Measurements from ENCODE around the gene ARHGAP42. TPM values are rescaled to one million over a fixed set of nuclear protein-coding genes. Genes with fewer than 3 reads are reported as not detected.

ARHGAP42 gene
- total and polyA plus RNA-seq, 10 donors: 3.5 to 31.0 (median 19.6) TPM

DNA sequence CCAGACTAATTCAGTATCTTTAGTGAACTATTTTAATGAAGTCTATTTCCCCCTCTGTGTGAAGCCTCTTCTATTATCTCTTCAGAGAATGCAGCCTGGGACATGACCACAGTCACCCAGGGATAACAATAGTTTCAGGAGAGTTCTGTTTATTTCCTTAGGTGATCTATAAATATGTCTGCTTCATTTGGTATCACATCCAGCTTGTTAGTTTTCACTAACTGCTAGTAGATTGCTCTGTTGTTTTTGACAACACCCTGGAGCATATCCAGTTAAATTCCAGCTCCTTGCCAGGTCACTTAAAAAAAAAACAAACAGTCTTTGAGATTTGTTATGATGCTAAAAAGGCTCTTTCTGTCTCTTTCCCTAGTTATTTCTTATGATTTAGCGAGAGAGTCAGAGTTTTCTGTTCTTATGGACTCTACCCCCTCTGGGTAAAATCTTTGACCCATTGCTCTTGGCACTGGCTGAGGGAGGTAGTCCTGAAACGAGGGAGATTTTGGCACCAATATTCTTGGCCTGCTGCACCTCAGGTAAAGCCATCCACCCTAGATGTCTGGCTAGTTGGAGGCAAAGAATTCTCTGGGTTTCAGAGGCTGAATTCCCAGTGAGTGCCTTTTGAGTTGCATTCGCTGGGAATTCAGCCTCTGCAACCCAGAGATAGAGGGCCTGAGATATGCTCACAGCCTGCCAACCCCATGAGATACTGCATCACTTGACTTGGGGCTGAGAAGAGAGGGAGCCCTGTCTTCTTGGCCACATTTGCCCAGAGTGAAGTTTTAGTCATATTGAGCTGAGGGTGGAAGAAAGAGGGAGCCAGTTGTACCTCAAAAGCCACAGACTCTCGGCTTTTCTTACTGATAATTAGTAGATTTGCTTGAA, 283.4 kb downstream of the ARHGAP42 start:
- 59 to 82% (median 78%) methylated on average over 4 of the region's 4 CpGs for WGBS, 5 donors
- TF ChIP-seq POLR2A (IDR thresholded peaks at IDR 0.05) (no peak), POLR2AphosphoS5 (IDR thresholded peaks at IDR 0.05) (no peak)
- TF ChIP-seq, protein P1, sequence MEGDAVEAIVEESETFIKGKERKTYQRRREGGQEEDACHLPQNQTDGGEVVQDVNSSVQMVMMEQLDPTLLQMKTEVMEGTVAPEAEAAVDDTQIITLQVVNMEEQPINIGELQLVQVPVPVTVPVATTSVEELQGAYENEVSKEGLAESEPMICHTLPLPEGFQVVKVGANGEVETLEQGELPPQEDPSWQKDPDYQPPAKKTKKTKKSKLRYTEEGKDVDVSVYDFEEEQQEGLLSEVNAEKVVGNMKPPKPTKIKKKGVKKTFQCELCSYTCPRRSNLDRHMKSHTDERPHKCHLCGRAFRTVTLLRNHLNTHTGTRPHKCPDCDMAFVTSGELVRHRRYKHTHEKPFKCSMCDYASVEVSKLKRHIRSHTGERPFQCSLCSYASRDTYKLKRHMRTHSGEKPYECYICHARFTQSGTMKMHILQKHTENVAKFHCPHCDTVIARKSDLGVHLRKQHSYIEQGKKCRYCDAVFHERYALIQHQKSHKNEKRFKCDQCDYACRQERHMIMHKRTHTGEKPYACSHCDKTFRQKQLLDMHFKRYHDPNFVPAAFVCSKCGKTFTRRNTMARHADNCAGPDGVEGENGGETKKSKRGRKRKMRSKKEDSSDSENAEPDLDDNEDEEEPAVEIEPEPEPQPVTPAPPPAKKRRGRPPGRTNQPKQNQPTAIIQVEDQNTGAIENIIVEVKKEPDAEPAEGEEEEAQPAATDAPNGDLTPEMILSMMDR (IDR thresholded peaks at IDR 0.05 in 8 of 11, conservative IDR thresholded peaks at IDR 0.05 in 3 of 11): no peak
- Histone ChIP-seq H3K4me3 (no peak overlapping the region), H3K27ac (peak overlapping the region in 1 of 8 donors; percentile 7), H3K36me3 (peaks cover 0 to 43% (median 0%) of the 10 kb centered on the region in 6 donors), H3K9me3 (peaks cover 0 to 27% (median 18%) of the 10 kb centered on the region in 8 donors), H3K4me1 (no peaks in the 10 kb centered on the region), H3K27me3 (replicated peaks in 1 of 7) (no peaks in the 10 kb centered on the region)
- no peak for DNase-seq
- intact Hi-C loops (cut with DNase I; ENCODE audit: low total_unique reads): no loop called here

- intact Hi-C loops (cut with DNase I; ENCODE audit: low total_unique reads): no loop called here
- TF ChIP-seq POLR2AphosphoS5 (IDR thresholded peaks at IDR 0.05): no peak
- no peak for TF ChIP-seq POLR2A (IDR thresholded peaks at IDR 0.05)
- Histone ChIP-seq H3K36me3 (peaks cover 0 to 47% (median 11%) of the 10 kb centered on the region in 6 donors), H3K4me1 (no peaks in the 10 kb centered on the region), H3K4me3 (no peak overlapping the region), H3K27me3 (replicated peaks in 1 of 7) (no peaks in the 10 kb centered on the region), H3K27ac (no peak overlapping the region), H3K9me3 (peaks cover 0 to 27% (median 18%) of the 10 kb centered on the region in 8 donors)
- DNase-seq: no peak
- 75 to 91% (median 79%) methylated on average over 6 of the region's 6 CpGs for WGBS, 5 donors
These were observed 285.0 kb downstream of the ARHGAP42 start for GRCh38 chr11:100972046-100972445.

- no peak for DNase-seq
- H3K36me3 ChIP-seq: peaks cover 0 to 39% (median 11%) of the 10 kb centered on the region in 6 donors
These were observed 291.4 kb downstream of the ARHGAP42 start for GRCh38 chr11:100978442-100978841.

GRCh38 chr11:100978939-100979338, 291.9 kb downstream of the ARHGAP42 start:
- intact Hi-C loops (cut with DNase I; ENCODE audit: low total_unique reads): no loop called here
- no peak for DNase-seq
- WGBS, 5 donors: 75 to 84% (median 80%) methylated on average over 2 of the region's 2 CpGs
- no peaks in the 10 kb centered on the region for H3K4me1 ChIP-seq
- no peaks in the 10 kb centered on the region for H3K27me3 ChIP-seq (replicated peaks in 1 of 7)
- TF ChIP-seq POLR2AphosphoS5 (IDR thresholded peaks at IDR 0.05): no peak
- TF ChIP-seq, protein P1 (IDR thresholded peaks at IDR 0.05 in 8 of 11, conservative IDR thresholded peaks at IDR 0.05 in 3 of 11): no peak
- TF ChIP-seq POLR2A (IDR thresholded peaks at IDR 0.05): no peak
- H3K27ac ChIP-seq: no peak overlapping the region
- H3K36me3 ChIP-seq: peaks cover 0 to 36% (median 11%) of the 10 kb centered on the region in 6 donors
- no peaks in the 10 kb centered on the region for H3K9me3 ChIP-seq
- H3K4me3 ChIP-seq: no peak overlapping the region

More at GRCh38 chr11:100978442-100978841, 291.4 kb downstream of the ARHGAP42 start:
- Histone ChIP-seq H3K9me3 (no peaks in the 10 kb centered on the region), H3K27me3 (replicated peaks in 1 of 7) (no peaks in the 10 kb centered on the region), H3K4me3 (no peak overlapping the region), H3K27ac (no peak overlapping the region), H3K4me1 (no peaks in the 10 kb centered on the region)
- WGBS, 5 donors: 55 to 76% (median 62%) methylated on average over 2 of the region's 2 CpGs
- intact Hi-C loops (cut with DNase I; ENCODE audit: low total_unique reads): no loop called here
- TF ChIP-seq, protein P1 (IDR thresholded peaks at IDR 0.05 in 8 of 11, conservative IDR thresholded peaks at IDR 0.05 in 3 of 11): no peak
- no peak for TF ChIP-seq POLR2AphosphoS5 (IDR thresholded peaks at IDR 0.05)
- no peak for TF ChIP-seq POLR2A (IDR thresholded peaks at IDR 0.05)

Data from spleen (tissue), 11 donors.